Pons (tissue), 1 donor: ENCODE measurements around the gene SLC35B2.
A peak's percentile ranks its signal among the peaks of the same experiment; 100 is the strongest.
"Not testable (repeated sequence)": the region's sequence is repeated elsewhere in the genome, so short reads cannot be mapped to it uniquely, and the experiment has no call there.

Source experiments
- DNase-seq: peaks from one replicate; pipeline ENCODE4 v3.0.0-alpha.2; 2016; ENCODE audit warnings: low spot score

Gene SLC35B2

GRCh38 chr6:44234101-44235025 is 23.0 kb downstream of the SLC35B2 start:
- DNase-seq: peak; percentile 93

- DNase-seq: no peak
These were observed 23.7 kb downstream of the SLC35B2 start for GRCh38 chr6:44233567-44234100.

DNA sequence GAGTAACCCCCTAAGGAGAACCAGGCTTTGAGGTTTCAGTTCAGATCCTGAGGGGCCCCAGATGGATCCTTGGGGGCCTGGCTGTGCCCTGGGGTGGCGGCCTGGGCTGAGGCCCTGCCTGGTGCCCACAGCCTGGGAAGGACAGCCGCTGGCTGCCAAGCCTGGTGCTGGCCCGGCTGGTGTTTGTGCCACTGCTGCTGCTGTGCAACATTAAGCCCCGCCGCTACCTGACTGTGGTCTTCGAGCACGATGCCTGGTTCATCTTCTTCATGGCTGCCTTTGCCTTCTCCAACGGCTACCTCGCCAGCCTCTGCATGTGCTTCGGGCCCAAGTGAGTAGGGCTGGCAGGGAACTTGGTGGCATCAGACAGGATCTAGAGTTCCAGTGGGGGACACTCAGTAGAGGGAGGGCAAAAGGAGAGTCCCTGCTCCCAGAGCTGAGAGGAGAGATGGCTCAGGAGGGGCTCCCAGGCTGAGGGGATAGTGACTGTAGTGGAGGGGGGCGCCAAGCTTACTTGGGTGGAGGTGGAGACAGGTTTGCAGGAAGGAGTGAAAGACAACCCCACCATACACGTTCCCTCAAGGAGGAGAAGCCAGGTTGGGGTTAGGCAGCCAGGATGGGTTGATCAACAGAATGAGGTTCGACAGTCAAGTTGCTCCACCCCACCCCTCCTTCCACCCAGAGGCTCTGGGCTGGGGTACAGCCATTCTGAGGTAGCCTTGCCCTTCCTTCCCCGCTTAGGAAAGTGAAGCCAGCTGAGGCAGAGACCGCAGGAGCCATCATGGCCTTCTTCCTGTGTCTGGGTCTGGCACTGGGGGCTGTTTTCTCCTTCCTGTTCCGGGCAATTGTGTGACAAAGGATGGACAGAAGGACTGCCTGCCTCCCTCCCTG is 24.4 kb downstream of the SLC35B2 start:
- no peak for DNase-seq

GRCh38 chr6:44231426-44231825 is 25.9 kb downstream of the SLC35B2 start:
- not testable (repeated sequence) for DNase-seq

- DNase-seq: no peak
These were observed 27.2 kb downstream of the SLC35B2 start for GRCh38 chr6:44230034-44230675.

DNA sequence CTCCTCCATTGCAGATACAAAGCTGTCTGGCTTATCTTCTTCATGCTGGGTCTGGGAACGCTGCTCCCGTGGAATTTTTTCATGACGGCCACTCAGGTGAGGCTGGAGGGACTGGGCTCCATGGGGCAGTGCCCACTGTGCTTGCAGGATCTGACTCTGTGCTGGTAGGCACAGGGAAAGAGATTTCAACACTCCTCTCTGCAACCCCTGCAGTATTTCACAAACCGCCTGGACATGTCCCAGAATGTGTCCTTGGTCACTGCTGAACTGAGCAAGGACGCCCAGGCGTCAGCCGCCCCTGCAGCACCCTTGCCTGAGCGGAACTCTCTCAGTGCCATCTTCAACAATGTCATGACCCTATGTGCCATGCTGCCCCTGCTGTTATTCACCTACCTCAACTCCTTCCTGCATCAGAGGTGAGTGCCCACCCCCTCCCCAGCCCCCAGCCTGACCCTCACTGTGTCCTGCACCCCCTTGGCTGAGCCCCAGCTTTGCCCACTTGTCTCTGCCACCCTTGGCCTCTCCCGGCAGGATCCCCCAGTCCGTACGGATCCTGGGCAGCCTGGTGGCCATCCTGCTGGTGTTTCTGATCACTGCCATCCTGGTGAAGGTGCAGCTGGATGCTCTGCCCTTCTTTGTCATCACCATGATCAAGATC is 27.8 kb downstream of the SLC35B2 start:
- no peak for DNase-seq

DNA sequence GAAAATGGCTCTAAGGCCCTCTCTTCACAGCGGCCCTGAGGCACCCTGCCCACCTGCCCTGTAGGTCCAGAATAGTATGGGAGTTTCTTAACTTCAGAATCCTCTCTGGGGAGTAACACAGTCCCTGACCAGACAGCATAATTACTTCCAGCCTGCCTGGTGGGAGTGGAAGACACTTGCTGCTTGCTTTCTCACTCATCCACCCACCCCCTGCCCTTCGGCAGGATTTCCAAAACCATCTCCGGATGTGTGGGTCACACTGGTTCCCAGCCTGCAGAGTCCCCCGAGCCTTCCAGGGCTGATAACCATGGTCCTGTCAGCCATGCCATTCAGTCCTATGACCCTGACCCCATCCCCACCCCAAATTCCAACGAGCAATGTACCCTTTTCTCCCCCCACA is 28.5 kb downstream of the SLC35B2 start:
- no peak for DNase-seq

GRCh38 chr6:44228433-44228832 is 28.9 kb downstream of the SLC35B2 start:
- DNase-seq: no peak

DNA sequence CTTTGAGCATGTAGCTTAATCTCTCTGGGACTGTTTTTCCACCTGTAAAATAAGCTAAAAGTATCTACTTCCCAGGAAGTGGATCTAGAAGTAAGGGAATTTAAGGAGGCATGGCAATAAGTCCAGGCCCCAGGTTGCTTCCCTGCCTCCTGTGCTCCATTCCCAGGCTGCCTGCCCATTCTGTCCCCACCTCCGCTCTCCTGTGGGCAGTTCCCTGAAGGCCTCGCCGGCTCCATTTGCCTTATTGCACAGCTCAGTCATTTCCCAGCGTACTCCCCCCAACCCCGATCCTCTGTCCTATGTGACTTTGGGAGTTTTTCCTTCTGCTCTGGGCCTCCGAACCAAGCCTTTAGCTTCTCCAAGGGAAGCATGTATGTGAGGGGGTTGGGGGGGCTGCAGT is 29.3 kb downstream of the SLC35B2 start:
- DNase-seq: no peak

DNA sequence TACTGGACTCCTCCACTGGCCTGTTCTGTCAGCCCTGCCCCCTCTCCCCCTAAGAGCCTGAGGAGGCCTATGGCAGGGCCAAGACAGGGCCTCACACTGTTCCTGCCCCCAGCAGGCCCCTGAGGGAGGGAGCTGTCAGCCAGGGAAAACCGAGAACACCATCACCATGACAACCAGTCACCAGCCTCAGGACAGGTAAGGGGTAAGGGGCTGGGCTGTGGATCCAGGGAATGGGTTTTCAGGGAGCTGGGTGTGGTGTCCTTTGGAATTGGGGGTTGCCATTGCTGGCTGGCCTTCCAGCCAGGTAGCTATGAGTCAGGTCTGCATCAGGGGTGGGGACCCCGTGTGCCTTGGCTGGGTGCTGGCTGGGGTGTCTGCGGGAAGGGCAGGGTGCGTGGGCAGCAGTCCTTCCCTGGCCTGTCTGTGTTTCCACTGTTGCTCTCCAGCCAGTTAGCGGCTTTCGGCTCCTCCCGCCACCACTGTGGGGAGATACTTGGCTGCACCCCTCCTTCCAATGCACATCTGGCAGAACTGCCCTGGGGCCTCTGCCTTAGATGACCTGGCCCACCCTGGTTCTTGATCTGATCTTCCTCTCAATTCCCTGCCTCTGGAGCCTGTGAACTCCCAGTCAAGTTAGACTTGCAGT is 30.1 kb downstream of the SLC35B2 start:
- DNase-seq: no peak

DNA sequence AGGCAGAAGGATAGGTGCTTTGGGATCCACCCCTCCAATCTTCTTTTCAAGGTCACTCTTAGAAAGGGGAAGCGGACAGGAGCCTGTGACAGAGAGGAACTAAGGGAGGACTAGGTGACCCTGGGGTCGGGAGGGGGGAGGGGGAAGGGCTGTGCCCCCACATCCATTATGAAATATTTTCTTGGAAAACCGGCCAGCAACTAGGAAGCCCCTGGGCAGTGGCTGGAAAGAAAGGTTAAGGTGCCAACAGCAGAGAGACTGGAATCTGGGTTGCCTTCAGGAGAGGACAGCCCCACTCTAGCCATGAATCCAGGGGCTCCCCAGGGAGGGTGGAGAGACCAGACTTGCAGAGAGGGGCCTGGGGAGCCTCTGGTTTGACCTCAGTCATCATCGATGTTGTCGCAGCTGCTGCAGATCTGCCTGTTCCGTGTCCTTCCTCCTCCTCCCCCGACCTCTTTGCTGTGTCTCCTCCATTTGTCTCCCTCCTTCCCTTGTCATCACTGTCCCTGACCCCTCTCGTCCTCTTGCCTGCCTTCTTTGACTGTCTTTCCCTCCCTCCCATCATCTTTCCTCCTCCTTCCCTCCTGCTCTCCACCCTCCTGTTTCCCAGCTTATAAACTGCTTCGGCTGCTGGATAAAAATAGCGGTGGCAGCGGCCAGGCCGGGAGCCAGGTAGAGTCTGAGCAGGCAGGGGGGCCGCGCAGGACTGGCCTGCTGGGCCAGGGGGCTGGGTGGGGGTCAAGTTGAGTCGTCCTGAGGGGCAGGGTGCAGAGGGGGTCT is 30.8 kb downstream of the SLC35B2 start:
- DNase-seq: no peak

GRCh38 chr6:44225579-44226325 is 31.6 kb downstream of the SLC35B2 start:
- no peak for DNase-seq

DNA sequence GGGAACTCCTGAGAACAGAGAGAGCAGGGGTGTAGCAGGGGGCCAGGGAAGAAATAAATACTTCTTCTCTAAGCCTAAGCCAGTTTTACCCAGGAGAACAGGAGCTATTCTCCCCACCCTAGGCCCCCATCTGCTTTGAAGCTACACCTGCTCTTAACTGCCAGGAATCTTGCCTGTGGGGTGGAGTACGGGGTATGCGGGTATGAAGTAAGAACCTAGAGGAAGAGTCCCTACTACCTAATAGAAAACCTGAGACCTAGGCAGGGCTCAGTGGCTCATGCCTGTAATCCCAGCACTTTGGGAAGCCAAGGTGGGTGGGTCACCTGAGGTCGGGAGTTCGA is 32.4 kb downstream of the SLC35B2 start:
- no peak for DNase-seq

- no peak for DNase-seq
These were observed 33.0 kb downstream of the SLC35B2 start for GRCh38 chr6:44224029-44224964.

GRCh38 chr6:44223319-44224028 is 33.9 kb downstream of the SLC35B2 start, which contains the start of gene SLC29A1:
Gene SLC29A1, plus strand, starts transcription at chr6:44223595. Its CDS starts 3,719 bp downstream, at chr6:44227314.
- no peak for DNase-seq

DNA sequence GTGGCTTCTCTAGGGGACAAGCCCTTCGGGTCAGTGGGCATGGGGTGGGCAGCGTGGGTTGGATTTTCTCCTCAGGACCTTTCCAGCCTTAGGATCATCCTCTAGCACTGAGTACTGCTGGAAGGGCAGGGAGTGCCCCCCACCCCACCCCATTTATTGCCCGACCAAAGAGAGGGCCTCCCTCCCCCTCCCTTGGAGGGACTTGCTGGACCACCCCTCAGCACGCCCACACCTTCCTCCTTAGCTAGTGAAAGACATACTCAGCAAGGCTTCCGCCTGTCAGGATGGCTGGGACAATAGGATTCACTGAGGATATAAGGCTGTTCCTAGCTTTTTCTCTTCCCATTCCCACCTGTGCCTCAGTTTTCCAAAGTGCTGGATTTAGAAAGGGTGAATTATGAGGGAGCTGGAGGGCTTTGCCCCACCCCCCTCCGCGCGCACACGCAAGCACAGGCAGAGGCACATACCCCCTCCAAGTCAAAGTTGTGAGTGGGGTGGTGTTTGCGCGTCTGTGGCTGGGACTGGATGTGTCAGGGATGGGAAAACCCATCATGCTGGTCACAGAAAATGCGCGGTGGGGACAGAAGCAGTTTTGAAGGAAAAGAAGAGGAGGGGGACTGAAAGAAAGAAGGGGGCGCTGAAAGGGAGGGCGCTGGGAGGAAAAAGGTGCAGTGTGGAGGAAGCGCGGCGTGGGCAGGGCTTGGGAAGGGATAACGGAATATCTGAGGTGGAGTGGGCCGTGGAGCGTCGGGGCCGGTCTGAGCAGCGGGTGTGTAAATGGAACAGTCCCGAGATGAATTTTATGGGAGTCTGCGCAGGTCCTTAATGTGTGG is 34.6 kb downstream of the SLC35B2 start:
- DNase-seq: no peak

GRCh38 chr6:44221961-44222335 is 35.4 kb downstream of the SLC35B2 start:
- no peak for DNase-seq
